ENCODE data around the gene YPEL4.

Gene YPEL4

GRCh38 chr11:57637626-57638004 lies 12.1 kb downstream of the YPEL4 start:
- H3K9ac ChIP-seq: peak overlapping the region; percentile 92
- H3K27ac ChIP-seq: peak overlapping the region; percentile 92

DNA sequence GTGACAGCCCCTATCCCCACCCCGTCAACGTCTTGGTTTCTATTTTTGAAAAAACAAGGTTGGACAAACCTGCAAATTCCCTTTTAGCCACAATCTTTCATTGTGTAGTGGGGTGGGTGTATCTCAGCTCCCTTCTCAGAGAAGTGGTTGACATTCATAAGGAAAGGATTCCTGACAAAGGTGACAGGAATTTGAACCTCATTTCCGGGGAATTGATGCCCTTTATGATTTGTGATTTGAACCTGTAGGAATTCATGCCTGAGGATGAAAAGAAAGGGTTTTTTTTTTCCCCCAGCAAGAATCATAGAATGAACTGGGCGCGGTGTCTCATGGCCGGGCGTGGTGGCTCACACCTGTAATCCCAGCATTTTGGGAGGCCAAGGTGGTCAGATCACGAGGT lies 14.5 kb downstream of the YPEL4 start:
- no peak overlapping the region for H3K4me3 ChIP-seq
- no peak overlapping the region for H3K27ac ChIP-seq
- H3K9ac ChIP-seq: no peak overlapping the region
- no peaks in the 10 kb centered on the region for H4K20me1 ChIP-seq
- H3K9me3 ChIP-seq: no peaks in the 10 kb centered on the region
- no peaks in the 10 kb centered on the region for H3K27me3 ChIP-seq
- H3K4me2 ChIP-seq: no peak overlapping the region
- H3K4me1 ChIP-seq: peaks cover 22% of the 10 kb centered on the region
- no peaks in the 10 kb centered on the region for H3K36me3 ChIP-seq
- TF ChIP-seq Cebpa-rat (IDR thresholded peaks at IDR 0.05): no peak

More at GRCh38 chr11:57637626-57638004, 12.1 kb downstream of the YPEL4 start:
- Histone ChIP-seq H3K9me3 (no peaks in the 10 kb centered on the region), H3K36me3 (no peaks in the 10 kb centered on the region), H3K4me3 (peak overlapping the region; percentile 84), H3K4me2 (peak overlapping the region; percentile 93), H3K4me1 (peaks cover 45% of the 10 kb centered on the region), H3K27me3 (no peaks in the 10 kb centered on the region), H4K20me1 (peaks cover 16% of the 10 kb centered on the region)
- TF ChIP-seq Cebpa-rat (IDR thresholded peaks at IDR 0.05): no peak

DNA sequence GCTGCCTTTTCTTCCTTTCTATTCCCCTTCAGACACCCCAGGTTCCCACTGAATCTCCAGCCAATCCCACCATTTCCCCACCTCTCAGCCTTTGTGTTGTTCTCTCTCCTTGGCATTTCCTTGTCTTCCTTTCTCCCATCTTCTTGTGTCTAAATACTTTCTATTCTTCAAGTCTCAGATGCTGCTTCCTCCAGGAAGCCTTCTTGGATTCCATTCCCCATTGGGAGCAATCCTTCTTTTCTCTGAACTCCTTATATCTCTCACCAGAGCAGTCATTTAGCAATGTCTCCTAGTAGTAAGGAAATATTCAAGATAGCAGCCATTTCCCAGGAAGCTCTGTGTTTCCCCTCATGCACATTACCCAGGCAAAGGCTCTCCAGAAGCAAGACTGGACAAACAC lies 15.4 kb downstream of the YPEL4 start:
- Histone ChIP-seq H3K27ac (no peak overlapping the region), H3K4me1 (peaks cover 17% of the 10 kb centered on the region), H3K36me3 (no peaks in the 10 kb centered on the region), H3K27me3 (no peaks in the 10 kb centered on the region), H3K9ac (no peak overlapping the region), H3K4me2 (no peak overlapping the region), H4K20me1 (no peaks in the 10 kb centered on the region), H3K9me3 (no peaks in the 10 kb centered on the region), H3K4me3 (no peak overlapping the region)
- TF ChIP-seq Cebpa-rat (IDR thresholded peaks at IDR 0.05): no peak

DNA sequence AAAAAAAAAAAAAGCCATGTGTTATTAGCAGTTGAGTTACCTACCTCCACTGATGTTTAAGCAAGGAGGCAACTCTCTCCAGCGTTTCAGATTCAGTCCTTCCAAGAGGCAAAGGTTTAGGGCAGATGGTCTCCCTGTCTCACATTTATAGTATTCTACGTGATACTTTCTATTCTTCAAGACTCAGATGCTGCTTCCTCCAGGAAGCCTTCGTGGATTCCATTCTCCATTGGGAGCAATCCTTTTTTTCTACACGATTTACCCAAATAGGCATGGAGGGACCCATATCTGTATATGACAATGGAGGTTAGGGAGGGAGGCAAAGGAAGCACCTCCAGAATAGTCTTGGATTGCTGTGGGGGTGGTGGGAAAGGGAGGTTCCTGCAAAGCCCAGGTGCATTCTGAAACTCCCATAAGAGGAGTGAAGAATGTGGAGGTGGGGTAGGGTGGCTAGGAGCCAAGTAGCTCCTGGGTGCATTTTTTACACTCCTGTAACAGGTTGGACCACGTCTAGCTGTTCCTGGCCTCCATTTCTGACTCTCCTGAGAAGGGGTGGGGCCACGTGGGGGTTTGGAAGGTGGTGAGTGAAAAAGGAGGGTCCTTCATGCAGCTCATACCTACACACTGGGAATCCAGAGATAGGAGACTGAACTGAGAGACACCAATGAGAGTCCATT lies 16.2 kb downstream of the YPEL4 start:
- Histone ChIP-seq H3K4me3 (no peak overlapping the region), H3K27ac (no peak overlapping the region), H4K20me1 (no peaks in the 10 kb centered on the region), H3K4me1 (peaks cover 19% of the 10 kb centered on the region), H3K9ac (no peak overlapping the region), H3K4me2 (no peak overlapping the region), H3K27me3 (no peaks in the 10 kb centered on the region), H3K36me3 (no peaks in the 10 kb centered on the region), H3K9me3 (no peaks in the 10 kb centered on the region)
- no peak for TF ChIP-seq Cebpa-rat (IDR thresholded peaks at IDR 0.05)

- Histone ChIP-seq H3K4me3 (no peak overlapping the region), H3K9me3 (no peaks in the 10 kb centered on the region), H3K4me1 (peaks cover 11% of the 10 kb centered on the region), H3K27ac (no peak overlapping the region), H3K4me2 (no peak overlapping the region), H3K9ac (no peak overlapping the region), H4K20me1 (no peaks in the 10 kb centered on the region), H3K27me3 (no peaks in the 10 kb centered on the region), H3K36me3 (no peaks in the 10 kb centered on the region)
- TF ChIP-seq Cebpa-rat (IDR thresholded peaks at IDR 0.05): no peak
Observed at GRCh38 chr11:57632116-57632515, 17.6 kb downstream of the YPEL4 start.

GRCh38 chr11:57630171-57630570 lies 19.5 kb downstream of the YPEL4 start:
- H3K9me3 ChIP-seq: no peaks in the 10 kb centered on the region
- H3K4me3 ChIP-seq: no peak overlapping the region
- H3K27me3 ChIP-seq: no peaks in the 10 kb centered on the region
- no peaks in the 10 kb centered on the region for H3K36me3 ChIP-seq
- H3K4me2 ChIP-seq: no peak overlapping the region
- H3K4me1 ChIP-seq: 0 out of 2 replicates have a peak, but pooled peaks cover 6% of the 10 kb centered on the region
- H3K27ac ChIP-seq: no peak overlapping the region
- H3K9ac ChIP-seq: no peak overlapping the region
- TF ChIP-seq Cebpa-rat (IDR thresholded peaks at IDR 0.05): no peak
- H4K20me1 ChIP-seq: no peaks in the 10 kb centered on the region

- Histone ChIP-seq H4K20me1 (no peaks in the 10 kb centered on the region), H3K27ac (no peak overlapping the region), H3K27me3 (no peaks in the 10 kb centered on the region), H3K4me3 (no peak overlapping the region), H3K9ac (no peak overlapping the region), H3K36me3 (no peaks in the 10 kb centered on the region), H3K4me2 (no peak overlapping the region), H3K9me3 (no peaks in the 10 kb centered on the region), H3K4me1 (peaks cover 18% of the 10 kb centered on the region)
- no peak for TF ChIP-seq Cebpa-rat (IDR thresholded peaks at IDR 0.05)
Observed at GRCh38 chr11:57626895-57627294, 22.8 kb downstream of the YPEL4 start.

- no peak for TF ChIP-seq Cebpa-rat (IDR thresholded peaks at IDR 0.05)
- H3K9me3 ChIP-seq: peaks cover 12% of the 10 kb centered on the region
- H4K20me1 ChIP-seq: no peaks in the 10 kb centered on the region
- H3K4me2 ChIP-seq: no peak overlapping the region
- H3K27ac ChIP-seq: no peak overlapping the region
- no peak overlapping the region for H3K4me3 ChIP-seq
- H3K9ac ChIP-seq: no peak overlapping the region
- H3K36me3 ChIP-seq: no peaks in the 10 kb centered on the region
- no peaks in the 10 kb centered on the region for H3K27me3 ChIP-seq
- peaks cover 18% of the 10 kb centered on the region for H3K4me1 ChIP-seq
Observed at GRCh38 chr11:57624864-57625263, 24.8 kb downstream of the YPEL4 start.

DNA sequence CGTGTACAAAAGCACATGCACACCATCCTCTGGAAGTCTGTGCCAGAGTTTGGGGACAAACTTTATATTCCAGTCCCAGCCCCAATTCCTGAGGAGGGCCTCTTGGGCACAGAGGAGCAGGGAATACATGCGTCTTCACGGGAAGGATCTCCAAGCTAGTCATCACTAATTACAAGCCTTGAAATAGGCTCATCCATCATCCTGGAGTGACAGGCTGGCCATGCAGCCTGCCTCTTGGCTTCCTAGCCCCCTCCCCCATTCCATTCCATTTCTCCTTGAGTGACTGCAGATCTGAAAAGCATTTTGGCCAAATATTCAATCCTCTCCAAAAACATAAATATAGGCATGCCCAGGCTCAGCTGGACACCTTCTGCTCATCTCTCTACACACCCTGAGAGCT lies 27.4 kb downstream of the YPEL4 start:
- no peaks in the 10 kb centered on the region for H3K27me3 ChIP-seq
- peaks cover 13% of the 10 kb centered on the region for H3K4me1 ChIP-seq
- no peak overlapping the region for H3K27ac ChIP-seq

GRCh38 chr11:57620467-57620866 lies 29.2 kb downstream of the YPEL4 start:
- Histone ChIP-seq H4K20me1 (no peaks in the 10 kb centered on the region), H3K9ac (no peak overlapping the region), H3K36me3 (no peaks in the 10 kb centered on the region), H3K4me1 (peaks cover 13% of the 10 kb centered on the region), H3K4me3 (no peak overlapping the region), H3K9me3 (peaks cover 35% of the 10 kb centered on the region), H3K27ac (no peak overlapping the region), H3K27me3 (no peaks in the 10 kb centered on the region), H3K4me2 (no peak overlapping the region)
- no peak for TF ChIP-seq Cebpa-rat (IDR thresholded peaks at IDR 0.05)

More for the DNA sequence above, 27.4 kb downstream of the YPEL4 start:
- H3K9me3 ChIP-seq: peaks cover 35% of the 10 kb centered on the region
- no peak overlapping the region for H3K4me2 ChIP-seq
- no peaks in the 10 kb centered on the region for H4K20me1 ChIP-seq
- no peak overlapping the region for H3K4me3 ChIP-seq
- no peaks in the 10 kb centered on the region for H3K36me3 ChIP-seq
- no peak for TF ChIP-seq Cebpa-rat (IDR thresholded peaks at IDR 0.05)
- H3K9ac ChIP-seq: no peak overlapping the region

- H3K4me2 ChIP-seq: no peak overlapping the region
- H3K36me3 ChIP-seq: no peaks in the 10 kb centered on the region
- H3K4me1 ChIP-seq: peaks cover 16% of the 10 kb centered on the region
- H3K4me3 ChIP-seq: no peak overlapping the region; the same call in 1 of the 2 replicates
- no peak overlapping the region for H3K9ac ChIP-seq
- no peaks in the 10 kb centered on the region for H3K27me3 ChIP-seq
- no peak for TF ChIP-seq Cebpa-rat (IDR thresholded peaks at IDR 0.05)
- peaks cover 35% of the 10 kb centered on the region for H3K9me3 ChIP-seq
- H4K20me1 ChIP-seq: no peaks in the 10 kb centered on the region
- H3K27ac ChIP-seq: no peak overlapping the region
Observed at GRCh38 chr11:57619331-57619730, 30.4 kb downstream of the YPEL4 start.

Data from BLaER1 (cell line).